Mucosa of stomach (tissue), 1 donor: ENCODE measurements around the gene PYY.

Experiments
- H3K27me3 ChIP-seq: one replicate; pipeline ENCODE4 v1.7.0; 2013; ENCODE audit warnings: mild to moderate bottlenecking, low read length; ENCODE audit not compliant: control insufficient read depth, insufficient read depth
- H3K36me3 ChIP-seq: one replicate; pipeline ENCODE4 v1.7.0; 2013; ENCODE audit warnings: low read length; ENCODE audit not compliant: control insufficient read depth, insufficient read depth
- H3K4me1 ChIP-seq: one replicate; pipeline ENCODE4 v1.7.0; 2013; ENCODE audit warnings: mild to moderate bottlenecking, low read length; ENCODE audit not compliant: control insufficient read depth, insufficient read depth
- H3K4me3 ChIP-seq: one replicate; pipeline ENCODE4 v1.7.0; 2013; ENCODE audit warnings: low read length
- H3K9ac ChIP-seq: one replicate; pipeline ENCODE4 v1.7.0; 2013; ENCODE audit warnings: mild to moderate bottlenecking, low read length, moderate library complexity
- H3K9me3 ChIP-seq: one replicate; pipeline ENCODE4 v1.7.0; 2013; ENCODE audit warnings: mild to moderate bottlenecking, low read length, moderate library complexity; ENCODE audit not compliant: control insufficient read depth
- donor health status: Pancreatic carcinoma.

The PYY gene

DNA sequence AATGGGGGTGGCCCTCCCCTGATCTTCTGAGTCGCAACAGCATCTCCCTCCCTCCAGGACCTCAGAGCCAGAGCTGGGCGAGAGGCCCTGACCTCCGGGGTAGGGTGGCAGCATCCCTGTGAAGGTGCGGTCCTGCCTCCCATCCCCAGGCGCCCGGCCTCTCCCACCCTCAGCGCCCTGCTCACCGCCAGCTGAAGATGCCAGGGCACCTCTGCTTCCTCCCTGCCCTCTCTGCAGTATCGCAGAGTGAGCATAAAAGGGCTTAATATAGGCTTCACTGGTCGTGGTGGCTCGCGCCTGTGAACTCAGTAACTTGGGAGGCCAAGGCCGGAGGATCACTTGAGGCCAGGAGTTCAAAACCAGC lies 35.7 kb downstream of the PYY start:
- Histone ChIP-seq H3K4me3 (no peak overlapping the region), H3K9me3 (no peaks in the 10 kb centered on the region), H3K9ac (no peak overlapping the region), H3K36me3 (no peaks in the 10 kb centered on the region), H3K4me1 (peaks cover 5% of the 10 kb centered on the region), H3K27me3 (peaks cover 25% of the 10 kb centered on the region)

DNA sequence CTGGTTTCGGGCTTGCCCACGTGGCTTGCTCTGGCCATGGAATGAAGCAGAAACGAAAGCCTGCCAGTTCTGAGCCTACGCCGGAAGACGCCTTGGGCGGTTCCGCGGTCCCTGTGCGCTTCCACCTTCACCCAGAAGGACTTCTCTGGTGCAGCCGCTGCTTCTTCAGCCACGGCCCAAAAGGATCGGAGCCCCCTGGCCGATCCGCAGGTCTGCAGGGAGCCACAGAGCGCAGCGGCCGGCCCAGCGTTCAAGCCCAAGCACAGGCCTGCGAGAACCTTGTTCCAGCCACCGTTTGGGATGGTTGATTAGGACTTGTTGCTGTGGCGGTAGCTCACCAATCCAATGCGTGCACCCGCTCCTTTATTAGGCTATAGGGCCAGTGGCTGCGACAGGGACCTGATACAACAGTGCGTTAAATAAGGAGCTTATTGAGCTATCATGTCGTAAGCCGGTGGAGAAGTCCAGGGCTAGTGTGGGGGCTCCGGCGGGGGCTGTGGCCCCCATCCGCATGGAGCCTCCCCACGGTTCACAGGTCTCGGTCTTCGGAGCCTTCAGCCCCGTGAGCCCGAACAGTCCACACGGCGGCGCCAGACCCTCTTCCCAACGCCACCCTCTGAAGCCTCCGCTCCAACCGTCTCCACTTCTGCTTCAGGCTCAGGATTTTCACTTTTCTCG lies 36.3 kb downstream of the PYY start:
- Histone ChIP-seq H3K4me3 (no peak overlapping the region), H3K36me3 (no peaks in the 10 kb centered on the region), H3K9me3 (no peaks in the 10 kb centered on the region), H3K9ac (peak overlapping the region; percentile 22), H3K4me1 (peaks cover 5% of the 10 kb centered on the region), H3K27me3 (peaks cover 25% of the 10 kb centered on the region)

DNA sequence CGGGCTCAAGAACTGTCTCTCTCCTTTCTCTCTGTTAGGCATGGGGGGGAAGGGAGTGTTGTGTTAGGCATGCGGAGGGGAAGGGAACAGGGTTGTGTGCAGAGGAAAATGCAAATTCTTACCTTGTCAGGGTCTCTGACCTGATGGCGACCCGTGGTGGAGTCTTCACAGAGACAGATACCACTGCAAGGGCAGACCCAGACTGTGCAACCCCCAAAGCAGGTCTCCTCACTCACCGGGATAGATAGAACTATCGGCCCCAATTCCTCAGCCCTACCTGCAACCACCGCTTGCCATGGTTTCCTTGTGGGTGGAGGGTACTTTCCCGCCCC lies 36.8 kb downstream of the PYY start:
- H3K27me3 ChIP-seq: peaks cover 26% of the 10 kb centered on the region
- H3K4me1 ChIP-seq: peaks cover 5% of the 10 kb centered on the region
- H3K4me3 ChIP-seq: no peak overlapping the region
- H3K36me3 ChIP-seq: no peaks in the 10 kb centered on the region
- H3K9me3 ChIP-seq: no peaks in the 10 kb centered on the region
- no peak overlapping the region for H3K9ac ChIP-seq

DNA sequence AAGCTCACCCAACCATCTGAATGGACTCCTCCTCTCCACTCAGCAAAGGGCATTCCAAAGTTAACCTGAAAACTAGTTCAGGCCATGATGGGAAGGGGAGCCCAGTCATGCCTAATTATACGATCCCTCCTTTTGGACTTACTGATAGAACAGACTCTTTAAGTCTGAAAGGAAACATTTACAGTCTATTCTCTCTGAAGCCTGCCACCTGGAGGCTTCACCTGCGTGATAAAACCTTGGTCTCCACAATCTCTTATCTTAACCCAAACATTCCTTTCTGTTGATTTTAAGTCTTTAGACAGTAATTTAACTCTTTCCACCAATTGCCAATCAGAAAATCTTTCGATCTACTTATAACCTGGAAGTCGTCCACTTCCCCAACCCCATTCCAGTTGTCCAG lies 37.4 kb downstream of the PYY start:
- Histone ChIP-seq H3K4me3 (no peak overlapping the region), H3K9ac (no peak overlapping the region), H3K36me3 (no peaks in the 10 kb centered on the region), H3K4me1 (peaks cover 5% of the 10 kb centered on the region), H3K27me3 (peaks cover 31% of the 10 kb centered on the region), H3K9me3 (no peaks in the 10 kb centered on the region)

DNA sequence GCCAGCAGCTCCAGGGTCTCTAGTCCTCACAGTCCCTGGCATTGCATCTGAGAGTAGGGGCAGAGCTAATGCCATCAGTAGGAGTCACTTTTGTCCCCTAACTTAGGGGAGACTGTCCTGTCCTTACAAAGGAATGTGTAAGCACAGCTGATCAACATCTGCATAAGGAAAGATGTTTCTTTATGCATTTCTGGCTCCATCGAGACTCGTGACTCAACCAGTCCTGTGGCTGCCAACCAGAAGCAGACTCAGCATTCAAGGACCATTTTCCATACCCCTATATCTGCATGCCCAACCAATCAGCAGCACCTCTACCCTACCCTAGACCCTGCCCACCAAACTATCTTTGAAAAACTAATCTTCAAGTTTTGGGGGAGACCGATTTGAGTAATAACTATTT lies 38.2 kb downstream of the PYY start:
- H3K4me1 ChIP-seq: peaks cover 5% of the 10 kb centered on the region
- H3K9ac ChIP-seq: no peak overlapping the region
- H3K27me3 ChIP-seq: peaks cover 23% of the 10 kb centered on the region
- H3K9me3 ChIP-seq: no peaks in the 10 kb centered on the region
- H3K36me3 ChIP-seq: no peaks in the 10 kb centered on the region
- no peak overlapping the region for H3K4me3 ChIP-seq

DNA sequence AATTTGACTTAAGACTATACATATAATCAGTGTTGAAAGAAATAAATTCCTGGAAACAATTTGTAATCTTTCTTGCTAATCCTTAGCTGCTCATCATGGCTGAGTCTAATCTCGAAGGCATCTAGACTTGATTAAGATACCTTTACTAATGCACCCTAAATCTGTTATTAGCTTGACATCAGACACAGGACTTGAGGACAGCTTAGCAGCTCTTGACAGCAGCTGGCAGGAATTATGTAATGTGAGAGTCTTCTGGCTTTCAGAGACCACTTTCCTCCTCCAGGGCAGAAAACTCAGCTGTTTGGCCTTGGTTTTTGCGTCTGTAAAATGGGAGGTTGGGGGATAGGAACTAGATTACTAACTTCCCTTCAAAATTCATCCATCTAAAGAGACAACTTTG lies 39.3 kb downstream of the PYY start:
- no peak overlapping the region for H3K4me3 ChIP-seq
- no peaks in the 10 kb centered on the region for H3K9me3 ChIP-seq
- no peaks in the 10 kb centered on the region for H3K36me3 ChIP-seq
- peaks cover 25% of the 10 kb centered on the region for H3K27me3 ChIP-seq
- H3K4me1 ChIP-seq: peaks cover 5% of the 10 kb centered on the region
- no peak overlapping the region for H3K9ac ChIP-seq

DNA sequence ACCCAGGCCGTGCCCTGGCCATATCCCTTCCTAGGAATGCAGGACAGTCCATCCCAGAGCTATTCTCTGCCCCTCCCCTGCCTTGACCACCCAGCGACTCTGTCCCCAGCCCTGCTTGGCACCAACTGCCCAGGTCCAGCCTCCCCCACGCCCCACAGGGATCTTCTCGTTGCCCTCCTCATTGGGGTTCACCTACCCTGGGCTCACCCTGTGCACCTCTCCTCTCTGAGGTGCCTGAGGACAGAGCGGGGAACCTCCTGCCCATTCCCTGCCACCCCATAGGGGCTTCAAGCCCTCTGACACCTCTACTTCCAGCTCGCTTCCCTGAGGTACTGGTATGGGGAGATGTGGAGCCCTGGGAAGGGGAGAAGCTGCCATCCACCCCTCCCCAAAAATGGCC lies 40.2 kb downstream of the PYY start:
- Histone ChIP-seq H3K4me3 (no peak overlapping the region), H3K4me1 (peaks cover 5% of the 10 kb centered on the region), H3K36me3 (no peaks in the 10 kb centered on the region), H3K27me3 (peaks cover 33% of the 10 kb centered on the region), H3K9me3 (no peaks in the 10 kb centered on the region), H3K9ac (no peak overlapping the region)

DNA sequence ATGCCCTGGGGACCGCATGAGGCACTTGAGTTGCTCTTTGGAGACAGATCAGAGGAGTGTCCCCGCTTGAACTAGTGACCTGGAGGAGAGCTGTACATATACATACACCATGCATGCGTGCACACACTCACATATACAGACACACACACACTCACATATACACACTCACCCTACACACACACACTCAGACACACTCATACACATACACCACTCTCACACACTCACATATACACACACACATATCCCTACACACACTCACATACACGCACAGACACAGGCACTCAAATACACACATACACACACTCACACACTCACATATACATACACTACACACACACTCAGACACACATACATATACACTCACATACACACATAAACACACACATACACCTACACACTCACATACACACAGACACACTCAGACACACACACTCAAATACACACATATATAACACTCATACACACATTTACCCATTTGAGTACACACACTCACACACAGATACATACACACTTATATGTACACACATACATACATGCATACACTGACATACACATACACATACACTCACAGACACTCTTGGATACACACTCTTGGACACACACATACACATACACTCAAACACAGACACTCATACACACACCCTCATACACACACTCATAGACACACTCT lies 41.0 kb downstream of the PYY start:
- peaks cover 11% of the 10 kb centered on the region for H3K4me1 ChIP-seq
- no peak overlapping the region for H3K4me3 ChIP-seq
- H3K9me3 ChIP-seq: no peaks in the 10 kb centered on the region
- no peak overlapping the region for H3K9ac ChIP-seq
- no peaks in the 10 kb centered on the region for H3K36me3 ChIP-seq
- peaks cover 38% of the 10 kb centered on the region for H3K27me3 ChIP-seq

DNA sequence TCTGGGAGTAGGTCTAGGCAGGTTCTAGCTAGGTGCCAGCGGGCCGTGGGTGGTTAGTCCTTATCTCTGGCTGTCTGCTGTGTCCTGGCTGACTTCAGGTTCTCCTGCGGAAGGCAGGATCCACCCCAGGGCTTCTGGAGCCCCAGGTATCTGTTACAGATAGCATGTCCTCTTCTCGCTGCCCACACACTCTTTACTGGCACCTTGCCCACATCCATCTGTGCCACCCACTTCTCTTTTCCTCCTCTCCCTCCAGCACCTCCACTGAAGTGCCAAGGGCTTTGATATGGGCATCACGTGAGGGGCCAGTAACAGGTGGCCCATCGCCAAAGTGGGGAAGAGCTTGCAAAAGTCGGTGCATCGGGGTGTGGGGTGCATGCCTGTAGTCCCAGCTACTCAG lies 41.8 kb downstream of the PYY start:
- Histone ChIP-seq H3K9ac (no peak overlapping the region), H3K9me3 (no peaks in the 10 kb centered on the region), H3K36me3 (no peaks in the 10 kb centered on the region), H3K4me3 (no peak overlapping the region), H3K27me3 (peaks cover 42% of the 10 kb centered on the region), H3K4me1 (peaks cover 14% of the 10 kb centered on the region)

DNA sequence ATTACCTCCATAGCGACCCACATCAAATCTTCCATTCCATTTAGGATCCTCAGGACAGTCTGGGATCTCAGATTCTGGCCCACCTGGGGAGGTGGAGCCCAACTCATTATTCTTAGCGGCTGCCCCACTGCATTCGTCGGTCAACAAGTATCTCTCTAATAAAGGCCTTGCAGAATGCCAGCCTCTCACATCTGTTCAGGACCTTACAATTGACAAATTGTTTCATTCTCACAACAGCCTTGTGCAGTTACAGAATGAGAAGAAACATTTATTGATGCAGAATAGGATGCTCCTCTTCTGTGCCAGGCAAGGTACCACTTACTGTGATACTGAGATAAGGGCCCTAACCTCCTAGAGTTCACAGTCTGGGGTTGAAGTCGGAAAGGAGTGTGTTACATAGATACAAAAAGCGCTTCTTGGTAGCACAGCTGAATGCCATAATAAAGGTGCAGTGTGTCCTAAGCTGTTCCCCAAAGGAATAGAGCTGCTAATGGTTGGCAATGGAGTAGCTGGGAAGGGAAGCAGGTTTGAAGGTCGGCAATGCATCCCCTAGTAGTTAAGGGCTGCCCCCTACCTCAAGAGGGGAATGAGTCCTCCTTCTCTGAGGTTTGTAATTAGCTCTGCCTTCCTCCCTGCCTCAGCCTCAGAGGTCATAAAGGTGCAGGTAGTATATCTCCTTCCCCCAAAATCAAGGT lies 44.1 kb downstream of the PYY start:
- peaks cover 61% of the 10 kb centered on the region for H3K27me3 ChIP-seq
- no peak overlapping the region for H3K4me3 ChIP-seq
- no peaks in the 10 kb centered on the region for H3K9me3 ChIP-seq
- peaks cover 30% of the 10 kb centered on the region for H3K4me1 ChIP-seq
- no peaks in the 10 kb centered on the region for H3K36me3 ChIP-seq
- no peak overlapping the region for H3K9ac ChIP-seq

DNA sequence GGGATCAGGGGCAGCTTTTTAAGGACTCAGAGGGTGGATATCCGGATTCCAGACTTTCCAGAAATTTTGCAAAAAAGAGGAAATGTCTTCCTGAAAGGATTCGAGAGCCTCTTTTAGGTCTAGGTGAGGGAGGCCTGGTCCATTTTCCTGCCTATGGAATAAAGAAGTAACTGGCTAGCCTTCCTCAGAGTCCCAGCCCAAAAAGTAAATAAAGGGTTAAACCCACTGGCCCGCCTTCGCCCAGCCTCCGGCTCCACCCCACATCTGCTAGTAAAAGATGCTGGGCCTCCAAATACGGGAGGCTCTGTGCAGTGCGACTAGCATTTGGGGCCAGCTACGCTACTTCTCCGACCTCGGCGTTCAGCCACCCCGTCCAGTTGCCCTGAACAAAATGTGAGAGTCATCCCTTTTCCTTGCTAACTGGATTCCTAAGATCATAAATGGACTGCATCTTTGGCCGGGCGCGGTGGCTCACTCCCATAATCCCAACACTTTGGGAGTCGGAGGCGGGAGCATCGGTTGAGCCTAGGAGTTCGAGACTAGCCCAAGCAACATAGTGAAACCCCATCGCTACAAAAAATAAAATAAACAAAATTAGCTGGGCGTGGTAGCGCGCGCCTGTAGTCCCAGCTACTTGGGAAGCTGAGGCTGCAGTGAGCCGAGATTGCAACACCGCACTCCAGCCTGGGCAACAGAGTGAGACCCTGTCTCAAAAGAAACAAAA lies 45.6 kb downstream of the PYY start:
- H3K4me1 ChIP-seq: peaks cover 30% of the 10 kb centered on the region
- H3K36me3 ChIP-seq: no peaks in the 10 kb centered on the region
- H3K9me3 ChIP-seq: no peaks in the 10 kb centered on the region
- H3K27me3 ChIP-seq: peaks cover 59% of the 10 kb centered on the region
- H3K4me3 ChIP-seq: no peak overlapping the region
- H3K9ac ChIP-seq: peak overlapping the region; percentile 66

DNA sequence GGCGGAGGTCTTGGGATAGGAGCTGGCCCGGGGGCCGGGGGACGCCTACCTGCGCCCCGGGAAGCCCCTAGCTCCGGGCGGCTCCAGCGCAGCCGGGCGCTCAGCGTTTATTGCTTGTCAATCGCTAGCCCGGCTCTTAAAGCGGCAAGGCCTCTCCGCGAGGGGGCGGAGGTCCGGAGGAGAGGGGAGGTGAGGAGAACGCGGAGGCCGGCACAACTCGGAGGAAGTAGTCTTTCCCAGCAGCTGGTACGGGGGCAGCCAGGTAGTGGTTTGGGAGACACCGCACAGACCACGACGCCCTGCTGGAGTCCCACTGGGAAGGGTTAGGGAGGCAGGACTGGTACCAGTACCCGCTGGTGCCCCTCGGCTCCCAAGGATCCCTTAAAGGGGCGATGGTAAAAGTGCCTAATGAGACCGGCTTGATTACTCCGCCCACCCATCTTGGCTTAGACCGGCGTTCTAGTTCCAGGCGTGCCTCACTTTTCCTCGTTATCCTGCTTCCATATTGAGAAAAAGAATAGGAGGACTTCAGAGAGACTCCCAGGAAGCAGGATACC lies 46.2 kb downstream of the PYY start, which contains the start of gene MPP2:
Gene MPP2 (minus strand): TSS at position 112 of the 557 bp plus-strand sequence. CDS start 3,076 bp downstream, outside the sequence.
- no peaks in the 10 kb centered on the region for H3K9me3 ChIP-seq
- H3K27me3 ChIP-seq: peaks cover 59% of the 10 kb centered on the region
- H3K36me3 ChIP-seq: no peaks in the 10 kb centered on the region
- H3K9ac ChIP-seq: peak within 1 kb of the TSS; percentile 66
- H3K4me1 ChIP-seq: peaks cover 30% of the 10 kb centered on the region
- peak within 1 kb of the TSS; percentile 19 for H3K4me3 ChIP-seq
